Esophagus (tissue), 2 donors: ENCODE measurements around the gene ACKR3. TPM values are rescaled to one million over a fixed set of nuclear protein-coding genes. Genes with fewer than 3 reads are reported as not detected.

Source experiments
- H3K27ac ChIP-seq, 2 donors: one replicate each; pipeline ENCODE4 v1.5.1; 2013; ENCODE audit warnings: low read depth in 2 of 2, mild to moderate bottlenecking in 2 of 2, inconsistent platforms in 1 of 2, low read length in 1 of 2, moderate library complexity in 1 of 2
- H3K27me3 ChIP-seq, 2 donors: one replicate each; pipeline ENCODE4 v1.6.1; 2013; ENCODE audit warnings: low read length in 2 of 2, control low read depth in 1 of 2, mild to moderate bottlenecking in 1 of 2; ENCODE audit not compliant: insufficient read depth in 2 of 2, control insufficient read depth in 1 of 2
- H3K36me3 ChIP-seq, 2 donors: one replicate each; pipeline ENCODE4 v1.6.1; 2013; ENCODE audit warnings: low read length in 1 of 2; ENCODE audit not compliant: control insufficient read depth in 2 of 2, insufficient read depth in 2 of 2
- H3K4me1 ChIP-seq, 2 donors: one replicate each; pipeline ENCODE4 v1.6.1; 2013; ENCODE audit warnings: low read length in 1 of 2; ENCODE audit not compliant: control insufficient read depth in 2 of 2, insufficient read depth in 2 of 2
- H3K4me3 ChIP-seq, 2 donors: one replicate each; pipeline ENCODE4 v1.5.1; 2013; ENCODE audit warnings: low read length in 2 of 2, mild to moderate bottlenecking in 2 of 2, low read depth in 1 of 2, moderate library complexity in 1 of 2
- H3K9me3 ChIP-seq, 2 donors: one replicate each; pipeline ENCODE4 v1.6.1; 2013; ENCODE audit warnings: mild to moderate bottlenecking in 2 of 2, low read depth in 1 of 2, low read length in 1 of 2, moderate library complexity in 1 of 2; ENCODE audit not compliant: control insufficient read depth in 2 of 2, insufficient read depth in 1 of 2
- WGBS, 2 donors: extraction: QIAGEN DNeasy Blood & Tissue Kit; methylation state at CpG; one replicate each; pipeline ENCODE4 v1.1.7; 2013; 5-methylcytosine and 5-hydroxymethylcytosine counted together
- polyA plus RNA-seq, 2 donors: library from polyadenylated mRNA; stranded (reverse); fragments of 200-250 nt; gene quantifications; one replicate each; pipeline ENCODE4 v1.2.3, GENCODE V29; 2013
- donor health status: healthy with polysubstance abuse.
- donor health status: Bipolar disorder and iron deficiency.

Gene ACKR3
- 10 to 100 TPM in 1 of 2 donors, 1 to 10 TPM in 1; 7.3 to 20.6 TPM for polyA plus RNA-seq

DNA sequence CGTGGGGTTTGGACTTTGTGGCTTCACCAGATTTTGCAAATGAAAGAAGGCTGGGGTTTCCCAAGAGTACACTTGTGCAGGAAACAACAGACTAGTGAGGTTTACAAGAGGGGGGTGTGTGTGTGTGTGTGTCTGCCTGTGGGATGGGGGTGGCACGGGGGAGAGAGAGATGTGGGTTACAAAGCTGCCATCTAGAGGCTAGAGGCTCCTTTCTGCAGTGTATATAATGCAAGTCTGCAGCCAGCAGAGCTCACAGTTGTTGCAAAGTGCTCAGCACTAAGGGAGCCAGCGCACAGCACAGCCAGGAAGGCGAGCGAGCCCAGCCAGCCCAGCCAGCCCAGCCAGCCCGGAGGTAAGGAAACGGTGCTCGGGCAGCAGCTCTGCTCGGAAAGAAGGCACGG lies at the start of gene ACKR3:
Gene ACKR3, plus strand, starts transcription at position 253 of the 401 bp plus-strand sequence. CDS start 10,641 bp downstream, outside the sequence.
- Histone ChIP-seq H3K36me3 (no peaks in the 10 kb centered on the region), H3K4me1 (peaks cover 0 to 4% of the 10 kb centered on the region in 2 donors), H3K9me3 (no peaks in the 10 kb centered on the region), H3K27me3 (no peaks in the 10 kb centered on the region), H3K4me3 (peak within 1 kb of the TSS; percentile 41 to 63), H3K27ac (peak within 1 kb of the TSS; percentile 81 to 87)
- WGBS, 2 donors, result 1 to 2% methylated on average over 10 of the region's 10 CpGs

DNA sequence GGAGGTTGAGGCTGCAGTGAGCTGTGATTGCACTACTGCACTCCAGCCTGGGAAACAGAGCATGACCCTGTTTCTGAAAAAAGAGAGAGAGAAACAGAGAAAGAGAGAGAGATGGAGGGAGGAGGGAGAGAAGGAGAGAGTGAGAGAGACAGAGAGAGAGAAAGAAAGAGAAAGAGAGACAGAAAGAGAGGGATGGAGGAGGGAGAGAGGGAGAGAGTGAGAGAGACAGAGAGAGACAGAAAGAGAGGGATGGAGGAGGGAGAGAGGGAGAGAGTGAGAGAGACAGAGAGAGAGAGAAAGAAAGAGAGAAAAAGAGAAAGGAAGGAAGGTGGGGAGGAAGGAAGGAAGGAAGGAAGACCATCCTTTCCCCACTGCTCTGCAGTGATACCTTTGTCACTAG lies 48.1 kb upstream of the ACKR3 start:
- Histone ChIP-seq H3K27me3 (no peaks in the 10 kb centered on the region), H3K4me1 (no peaks in the 10 kb centered on the region), H3K27ac (no peak overlapping the region), H3K9me3 (no peaks in the 10 kb centered on the region), H3K36me3 (no peaks in the 10 kb centered on the region), H3K4me3 (no peak overlapping the region)

DNA sequence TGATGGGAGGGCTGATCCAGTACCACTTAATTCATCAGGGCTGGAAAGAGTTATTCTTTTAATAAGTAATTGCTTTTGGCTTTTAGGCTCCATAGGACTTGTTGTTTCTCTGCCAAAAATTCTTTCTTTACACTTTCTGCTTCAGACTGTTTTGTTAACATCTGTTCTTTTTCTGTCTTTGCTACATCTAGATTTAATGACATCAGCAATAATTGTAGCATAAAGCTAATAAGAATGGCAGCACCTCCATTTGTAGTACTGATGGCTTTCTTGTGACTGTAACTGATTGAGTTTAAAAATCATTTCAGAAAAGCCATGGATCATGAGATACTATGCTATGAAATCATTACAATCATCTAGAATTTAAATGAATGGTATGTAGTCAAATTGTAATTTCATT lies 46.4 kb upstream of the ACKR3 start:
- H3K4me3 ChIP-seq, result no peak overlapping the region

DNA sequence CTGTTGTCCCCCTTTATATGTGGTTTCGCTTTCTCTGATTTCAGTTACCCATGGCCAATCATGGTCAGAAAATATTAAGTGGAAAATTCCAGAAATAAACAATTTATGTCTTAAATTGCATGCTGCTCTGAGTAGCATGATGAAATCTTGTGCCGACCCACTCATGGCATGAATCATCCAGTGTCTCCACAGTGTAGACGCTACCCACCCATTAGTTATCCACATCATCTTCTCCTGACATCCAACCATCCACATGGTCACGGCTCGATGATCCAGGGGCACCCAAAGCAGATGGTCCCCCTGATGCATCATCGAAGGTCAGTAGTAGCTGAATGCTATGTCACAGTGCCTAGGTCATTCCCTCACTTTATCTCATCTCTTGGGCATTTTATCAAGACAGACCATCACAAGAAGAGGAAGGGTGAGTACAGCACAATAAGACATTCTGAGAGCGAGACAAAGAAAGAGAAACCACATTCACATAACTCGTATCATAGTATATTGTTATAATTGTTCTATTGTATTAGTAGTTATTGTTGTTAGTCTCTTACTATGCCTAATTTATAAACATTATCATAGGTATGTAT lies 44.1 kb upstream of the ACKR3 start:
- H3K4me3 ChIP-seq, result no peak overlapping the region
- WGBS, 2 donors, result 88 to 94% methylated on average over 8 of the region's 8 CpGs
- no peaks in the 10 kb centered on the region for H3K36me3 ChIP-seq
- no peak overlapping the region for H3K27ac ChIP-seq
- no peaks in the 10 kb centered on the region for H3K27me3 ChIP-seq
- H3K9me3 ChIP-seq, result no peaks in the 10 kb centered on the region
- H3K4me1 ChIP-seq, result no peaks in the 10 kb centered on the region

More for the DNA sequence above, 46.4 kb upstream of the ACKR3 start:
- H3K9me3 ChIP-seq, result no peaks in the 10 kb centered on the region
- H3K36me3 ChIP-seq, result no peaks in the 10 kb centered on the region
- no peaks in the 10 kb centered on the region for H3K4me1 ChIP-seq
- no peak overlapping the region for H3K27ac ChIP-seq
- no peaks in the 10 kb centered on the region for H3K27me3 ChIP-seq

DNA sequence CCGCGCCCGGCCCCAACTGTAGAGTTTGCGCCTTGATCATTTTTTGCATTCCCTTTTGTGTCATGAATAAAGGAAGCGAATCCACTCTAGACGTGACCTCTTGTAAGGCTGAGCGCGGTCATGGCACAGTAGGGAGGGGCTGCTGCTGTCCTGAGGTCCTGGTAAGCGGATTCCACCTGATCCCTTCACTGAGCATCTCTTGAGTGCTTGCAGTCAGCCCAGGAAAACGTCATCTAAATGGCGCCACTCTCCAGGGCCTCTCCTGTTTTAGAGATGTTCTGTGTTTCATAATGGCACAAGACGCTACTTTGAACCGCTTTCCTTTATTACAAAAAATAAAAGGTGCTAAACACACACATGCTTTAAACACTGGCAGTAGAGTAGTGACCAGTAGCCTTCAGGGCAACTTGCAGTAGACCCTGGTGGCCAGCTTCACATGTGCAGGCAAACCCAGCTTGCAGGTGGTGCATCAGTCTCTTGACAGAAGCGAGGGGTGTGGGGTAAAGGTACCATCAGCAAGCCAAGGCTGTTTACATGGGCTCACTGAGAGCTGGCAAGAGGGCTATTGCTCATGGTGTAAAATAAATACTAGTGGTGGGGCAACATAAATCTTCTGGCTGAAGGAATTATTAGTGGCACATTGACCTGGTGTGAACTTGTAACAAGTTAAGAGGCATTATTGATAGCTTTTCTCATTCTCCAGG lies 43.0 kb upstream of the ACKR3 start:
- Histone ChIP-seq H3K27me3 (no peaks in the 10 kb centered on the region), H3K27ac (no peak overlapping the region), H3K9me3 (no peaks in the 10 kb centered on the region), H3K4me3 (no peak overlapping the region), H3K36me3 (no peaks in the 10 kb centered on the region), H3K4me1 (peaks cover 2% of the 10 kb centered on the region in 2 donors)
- WGBS, 2 donors, result 93% methylated on average over 14 of the region's 14 CpGs

DNA sequence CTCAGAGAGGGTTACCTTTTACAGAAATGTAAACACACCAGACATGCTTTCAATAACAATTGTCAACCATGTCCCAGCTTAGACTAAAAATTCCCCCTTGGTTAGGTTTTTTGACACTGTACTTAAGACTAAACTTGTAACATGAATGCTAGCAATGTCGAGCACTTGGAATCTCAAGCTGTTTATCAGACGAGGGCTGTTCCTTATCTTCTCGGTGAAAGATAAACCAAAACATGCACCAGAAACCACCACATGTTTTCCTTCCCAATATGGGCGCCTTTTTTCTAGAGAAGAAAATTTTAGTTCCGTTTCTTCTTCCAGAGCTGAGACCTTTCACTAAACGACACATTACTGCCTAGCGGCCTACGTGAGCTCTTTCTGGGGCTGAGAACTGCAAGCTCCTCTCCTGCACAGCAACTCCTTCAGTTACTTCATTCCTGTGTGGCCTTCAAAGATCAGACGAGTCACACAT lies 42.4 kb upstream of the ACKR3 start:
- H3K36me3 ChIP-seq, result no peaks in the 10 kb centered on the region
- no peak overlapping the region for H3K4me3 ChIP-seq
- peaks cover 4 to 6% of the 10 kb centered on the region in 2 donors for H3K4me1 ChIP-seq
- no peak overlapping the region for H3K27ac ChIP-seq
- WGBS, 2 donors, result 70 to 82% methylated on average over 9 of the region's 9 CpGs
- no peaks in the 10 kb centered on the region for H3K27me3 ChIP-seq
- no peaks in the 10 kb centered on the region for H3K9me3 ChIP-seq

DNA sequence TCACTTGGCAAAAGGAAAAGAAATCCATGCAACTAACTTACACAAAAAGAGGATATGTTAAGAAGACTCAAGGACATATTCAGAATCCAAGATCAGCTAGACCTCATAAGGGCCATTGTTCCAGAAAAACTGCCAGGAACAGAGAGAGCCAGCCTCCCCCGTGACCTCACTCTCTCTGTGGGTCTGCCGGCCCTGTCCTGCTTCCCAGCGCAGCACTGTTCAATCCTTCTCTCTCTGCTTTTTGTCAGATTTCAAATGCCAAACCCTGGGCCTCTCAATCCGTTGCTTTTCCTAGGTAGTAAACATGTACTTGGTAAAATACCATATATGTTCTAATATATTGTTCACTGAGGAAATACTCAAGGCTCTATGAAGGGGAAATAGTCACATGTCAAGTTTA lies 40.0 kb upstream of the ACKR3 start:
- Histone ChIP-seq H3K27ac (no peak overlapping the region), H3K4me1 (peaks cover 4 to 6% of the 10 kb centered on the region in 2 donors), H3K36me3 (no peaks in the 10 kb centered on the region), H3K4me3 (no peak overlapping the region), H3K9me3 (no peaks in the 10 kb centered on the region), H3K27me3 (no peaks in the 10 kb centered on the region)
- 84 to 89% methylated on average over 4 of the region's 4 CpGs for WGBS, 2 donors

DNA sequence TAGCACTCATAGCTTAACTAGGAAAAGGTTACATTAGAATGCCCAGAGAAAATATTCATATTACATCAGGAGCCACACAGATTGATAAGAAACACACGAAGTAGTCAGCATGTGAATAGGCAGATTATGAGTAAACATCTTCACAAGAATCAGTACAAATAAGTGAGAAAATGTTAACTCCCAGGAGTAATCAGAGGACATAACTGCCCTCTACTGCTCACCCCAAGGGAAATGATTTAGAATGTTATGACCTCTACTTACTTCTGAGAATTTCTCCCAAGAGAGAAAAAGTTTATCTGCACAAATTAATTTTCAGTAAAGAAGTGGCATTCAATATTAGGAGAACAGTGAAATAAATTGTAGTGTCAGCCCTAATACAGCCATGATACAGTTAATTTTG lies 39.1 kb upstream of the ACKR3 start:
- no peak overlapping the region for H3K4me3 ChIP-seq
- H3K27me3 ChIP-seq, result no peaks in the 10 kb centered on the region
- no peaks in the 10 kb centered on the region for H3K9me3 ChIP-seq
- WGBS, 2 donors, result 40 to 54% methylated on average over 1 of the region's 1 CpG
- H3K4me1 ChIP-seq, result peaks cover 4 to 6% of the 10 kb centered on the region in 2 donors
- H3K36me3 ChIP-seq, result no peaks in the 10 kb centered on the region
- H3K27ac ChIP-seq, result no peak overlapping the region

DNA sequence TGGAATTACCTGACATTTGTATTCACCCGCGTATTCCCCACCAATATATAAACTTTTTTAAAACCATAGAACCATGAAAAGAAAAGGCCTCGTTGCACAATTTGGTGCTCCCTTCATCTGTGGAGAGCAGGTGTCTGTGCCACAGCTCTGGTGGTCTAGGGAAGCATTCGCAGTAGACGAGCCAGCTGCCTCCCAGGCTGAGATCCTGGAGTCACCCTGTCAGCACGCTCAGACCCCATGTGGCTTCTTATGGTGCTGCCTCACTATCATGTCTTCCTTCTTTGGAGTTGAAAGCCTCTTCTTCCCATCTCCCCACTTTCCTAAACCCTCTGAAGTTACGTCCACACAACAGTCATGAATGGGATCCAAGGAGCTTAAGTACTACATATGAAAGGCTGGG lies 38.4 kb upstream of the ACKR3 start:
- Histone ChIP-seq H3K27me3 (no peaks in the 10 kb centered on the region), H3K4me3 (no peak overlapping the region), H3K36me3 (no peaks in the 10 kb centered on the region), H3K27ac (no peak overlapping the region), H3K9me3 (no peaks in the 10 kb centered on the region), H3K4me1 (peaks cover 4 to 6% of the 10 kb centered on the region in 2 donors)
- WGBS, 2 donors, result 90% methylated on average over 7 of the region's 7 CpGs

DNA sequence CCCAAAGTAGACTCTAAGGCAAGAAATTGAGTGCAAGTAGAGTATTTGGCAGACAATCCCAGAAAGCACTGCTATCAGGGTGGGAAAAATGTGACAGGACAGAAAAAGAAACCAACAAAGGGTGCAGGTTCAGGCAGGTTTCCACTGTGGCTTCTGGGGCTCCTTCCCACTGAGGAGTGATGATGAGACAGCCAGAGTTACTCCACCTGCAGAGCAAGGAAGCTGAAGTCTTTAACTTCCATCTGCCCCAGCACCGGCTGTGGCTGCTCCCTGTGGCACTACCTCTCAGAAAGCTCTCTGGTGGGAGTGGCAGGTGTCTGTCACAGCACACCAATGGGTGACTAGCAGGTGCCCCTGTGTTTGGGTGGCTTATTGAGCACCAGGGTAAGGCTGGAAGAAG lies 37.6 kb upstream of the ACKR3 start:
- Histone ChIP-seq H3K4me1 (peaks cover 4 to 6% of the 10 kb centered on the region in 2 donors), H3K27ac (no peak overlapping the region), H3K4me3 (no peak overlapping the region), H3K9me3 (no peaks in the 10 kb centered on the region), H3K27me3 (no peaks in the 10 kb centered on the region), H3K36me3 (no peaks in the 10 kb centered on the region)
- WGBS, 2 donors, result 50 to 52% methylated on average over 1 of the region's 1 CpG
